NT2/D1 (cell line): ENCODE measurements around the gene ANKRD27.

Experiments
- SUZ12 ChIP-seq: IDR thresholded peaks from 2 replicates; pipeline ENCODE4 v1.6.1; 2011; ENCODE audit not compliant: insufficient read length, insufficient read depth; ENCODE audit errors: extremely low read depth
- YY1 ChIP-seq: IDR thresholded peaks from 2 replicates; pipeline ENCODE4 v1.6.1; 2011; ENCODE audit not compliant: insufficient read length, insufficient read depth
- ZNF274 ChIP-seq: IDR thresholded peaks from 2 replicates; pipeline ENCODE4 v1.6.1; 2011; ENCODE audit warnings: mild to moderate bottlenecking, low read depth, low read length

GRCh38 chr19:32688311-32688710 is 13.3 kb upstream of the ANKRD27 start:
- no peak for TF ChIP-seq YY1
- TF ChIP-seq ZNF274 = no peak
- no peak for TF ChIP-seq SUZ12
